ENCODE measurements around the gene TXNDC9. TPM values are rescaled to one million over a fixed set of nuclear protein-coding genes. Genes with fewer than 3 reads are reported as not detected.
"Not testable (repeated sequence)": the region's sequence is repeated elsewhere in the genome, so short reads cannot be mapped to it uniquely, and the experiment has no call there.

The TXNDC9 gene
- total RNA-seq, 3 donors from 2014 or later = 31.7 to 54.4 (median 47.0) TPM

DNA sequence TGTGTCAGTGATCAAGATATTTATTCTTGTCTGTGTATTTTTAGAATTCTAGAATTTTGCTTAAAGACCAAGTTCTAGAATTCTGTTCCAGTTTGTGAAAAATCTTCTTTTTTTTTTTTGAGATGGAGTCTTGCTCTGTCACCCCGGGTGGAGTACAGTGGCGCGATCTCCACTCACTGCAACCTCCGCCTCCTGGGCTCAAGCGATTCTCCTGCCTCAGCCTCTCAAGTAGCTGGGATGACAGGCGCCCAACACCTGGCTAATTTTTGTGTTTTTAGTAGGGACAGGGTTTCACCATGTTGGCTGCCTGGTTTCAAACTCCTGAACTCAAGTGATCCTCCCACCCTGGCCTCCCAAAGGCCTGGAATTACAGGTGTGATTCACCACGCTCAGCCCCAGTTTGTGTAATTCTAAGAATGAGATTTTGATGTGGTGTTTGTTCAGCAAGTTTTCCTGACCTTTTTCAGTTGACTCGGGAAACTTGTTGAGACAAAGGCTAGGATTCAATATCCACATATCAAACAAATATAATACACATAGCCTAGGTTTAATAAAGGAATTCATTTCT, 4.6 kb upstream of the TXNDC9 start:
- H3K4me1 ChIP-seq = peaks cover 0 to 4% of the 10 kb centered on the region in 2 donors
- TF ChIP-seq POLR2AphosphoS5 (IDR thresholded peaks at IDR 0.05) (no peak), CTCF (IDR thresholded peaks at IDR 0.05) (no peak), POLR2A (IDR thresholded peaks at IDR 0.05) (no peak)
- no peak for DNase-seq (ENCODE audit: low spot score in 2 of 2)
- no peak overlapping the region for H3K4me3 ChIP-seq
- intact Hi-C loops (cut with DNase I; ENCODE audit: low total_unique reads) = no loop called here
- H3K9me3 ChIP-seq = no peaks in the 10 kb centered on the region
- H3K27ac ChIP-seq = no peak overlapping the region
- no peaks in the 10 kb centered on the region for H3K36me3 ChIP-seq
- no peaks in the 10 kb centered on the region for H3K27me3 ChIP-seq

DNA sequence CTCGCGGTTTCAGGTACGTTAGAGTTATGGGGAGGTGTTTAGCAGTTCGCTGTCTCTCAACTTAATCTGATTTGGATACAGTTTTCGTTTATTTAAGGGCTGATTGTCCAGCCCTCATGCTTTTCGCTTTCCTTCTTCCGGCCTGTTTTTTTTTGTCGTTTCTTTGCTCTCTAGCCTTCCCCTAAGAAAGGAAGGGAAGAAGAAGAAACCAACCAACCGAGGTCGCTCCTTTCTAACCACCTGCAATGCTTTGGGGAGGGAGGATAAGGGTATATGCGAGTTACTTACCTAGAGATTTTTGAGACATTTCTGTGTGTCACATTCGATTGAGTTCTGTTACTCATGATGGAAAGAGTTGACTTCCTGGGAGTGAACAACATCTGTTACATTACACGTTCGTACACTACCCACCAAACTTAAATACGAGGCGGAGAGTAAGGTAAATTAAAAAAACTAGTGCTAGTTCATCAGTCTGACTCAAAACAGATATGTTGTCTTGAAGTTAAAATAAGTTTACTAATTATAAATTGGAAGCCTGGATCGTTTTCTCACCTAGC, 2.0 kb upstream of the TXNDC9 start:
- Histone ChIP-seq H3K9me3 (no peaks in the 10 kb centered on the region), H3K27ac (peak overlapping the region; percentile 74 to 90), H3K4me1 (peaks cover 0 to 14% of the 10 kb centered on the region in 2 donors), H3K27me3 (no peaks in the 10 kb centered on the region), H3K36me3 (no peaks in the 10 kb centered on the region), H3K4me3 (peak overlapping the region; percentile 80 to 93 (median 85))
- DNase-seq (ENCODE audit: low spot score in 2 of 2) = no peak
- TF ChIP-seq POLR2A (IDR thresholded peaks at IDR 0.05) = no peak
- no peak for TF ChIP-seq POLR2AphosphoS5 (IDR thresholded peaks at IDR 0.05)
- no peak for TF ChIP-seq CTCF (IDR thresholded peaks at IDR 0.05)
- intact Hi-C loops (cut with DNase I; ENCODE audit: low total_unique reads) = no loop called here

- Histone ChIP-seq H3K27ac (peak within 1 kb of the TSS; percentile 74 to 90), H3K4me1 (peaks cover 0 to 14% of the 10 kb centered on the region in 2 donors), H3K4me3 (peak within 1 kb of the TSS; percentile 80 to 93 (median 85)), H3K9me3 (no peaks in the 10 kb centered on the region), H3K36me3 (no peaks in the 10 kb centered on the region), H3K27me3 (no peaks in the 10 kb centered on the region)
- peak; percentile 89 to 92 for DNase-seq (ENCODE audit: low spot score in 2 of 2)
- TF ChIP-seq POLR2AphosphoS5 (IDR thresholded peaks at IDR 0.05) = peak; percentile 41 to 58 (median 42)
- TF ChIP-seq POLR2A (IDR thresholded peaks at IDR 0.05) = peak; percentile 25
- peak in 1 of 3 donors; percentile 29 for TF ChIP-seq CTCF (IDR thresholded peaks at IDR 0.05)
- intact Hi-C loops (cut with DNase I; ENCODE audit: low total_unique reads) = no loop called here
Measured at GRCh38 chr2:99337113-99338028, 1.2 kb upstream of the TXNDC9 start, which contains the start of gene EIF5B. EIF5B (plus strand) TSS chr2:99337389; CDS start chr2:99337555, 166 bp downstream.

DNA sequence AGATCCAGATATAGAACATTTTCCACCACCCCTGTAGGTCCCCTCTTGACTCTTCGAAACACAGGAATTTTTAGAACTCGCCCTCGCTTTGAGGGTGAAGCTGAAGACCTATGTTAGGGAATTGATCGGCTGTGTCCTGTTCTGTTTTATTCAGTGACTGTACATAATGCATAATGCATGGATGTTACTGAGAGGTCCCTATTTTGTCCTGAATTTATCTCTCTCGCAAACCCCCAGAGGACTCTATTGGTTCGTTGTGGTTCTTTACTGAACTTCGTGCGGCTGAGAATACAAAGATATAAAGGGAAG, 625 bp upstream of the TXNDC9 start:
- DNase-seq (ENCODE audit: low spot score in 2 of 2) = no peak
- Histone ChIP-seq H3K27ac (peak overlapping the region; percentile 74 to 90), H3K4me3 (peak overlapping the region; percentile 80 to 93 (median 85)), H3K27me3 (no peaks in the 10 kb centered on the region), H3K4me1 (peaks cover 0 to 14% of the 10 kb centered on the region in 2 donors), H3K36me3 (no peaks in the 10 kb centered on the region), H3K9me3 (no peaks in the 10 kb centered on the region)
- TF ChIP-seq POLR2AphosphoS5 (IDR thresholded peaks at IDR 0.05) (no peak), CTCF (IDR thresholded peaks at IDR 0.05) (no peak), POLR2A (IDR thresholded peaks at IDR 0.05) (no peak)
- intact Hi-C loops (cut with DNase I; ENCODE audit: low total_unique reads) = no loop called here

DNA sequence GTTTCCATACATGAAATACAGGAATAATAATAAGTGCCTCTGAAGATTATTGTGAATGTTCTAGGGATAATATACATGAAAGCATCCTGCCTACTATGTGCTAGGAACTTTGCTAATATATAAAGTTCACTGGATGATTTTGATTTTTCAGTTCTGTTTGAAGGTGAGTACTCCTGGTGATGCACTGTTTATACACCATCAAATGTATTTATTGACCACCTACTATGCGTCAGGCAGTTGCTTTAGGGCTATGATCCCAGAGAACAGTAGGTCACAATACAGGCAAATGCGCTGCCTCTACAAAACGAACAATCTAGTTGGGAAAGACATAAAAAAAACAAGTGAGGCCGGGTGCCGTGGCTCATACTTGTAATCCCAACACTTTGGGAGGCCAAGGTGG, 10.7 kb downstream of the TXNDC9 start:
- Histone ChIP-seq H3K36me3 (no peaks in the 10 kb centered on the region), H3K9me3 (no peaks in the 10 kb centered on the region), H3K27ac (no peak overlapping the region), H3K4me1 (no peaks in the 10 kb centered on the region), H3K27me3 (no peaks in the 10 kb centered on the region), H3K4me3 (no peak overlapping the region)
- intact Hi-C loops (cut with DNase I; ENCODE audit: low total_unique reads) = no loop called here
- no peak for TF ChIP-seq POLR2A (IDR thresholded peaks at IDR 0.05)
- no peak for TF ChIP-seq POLR2AphosphoS5 (IDR thresholded peaks at IDR 0.05)
- TF ChIP-seq CTCF (IDR thresholded peaks at IDR 0.05) = no peak
- no peak for DNase-seq (ENCODE audit: low spot score in 2 of 2)

DNA sequence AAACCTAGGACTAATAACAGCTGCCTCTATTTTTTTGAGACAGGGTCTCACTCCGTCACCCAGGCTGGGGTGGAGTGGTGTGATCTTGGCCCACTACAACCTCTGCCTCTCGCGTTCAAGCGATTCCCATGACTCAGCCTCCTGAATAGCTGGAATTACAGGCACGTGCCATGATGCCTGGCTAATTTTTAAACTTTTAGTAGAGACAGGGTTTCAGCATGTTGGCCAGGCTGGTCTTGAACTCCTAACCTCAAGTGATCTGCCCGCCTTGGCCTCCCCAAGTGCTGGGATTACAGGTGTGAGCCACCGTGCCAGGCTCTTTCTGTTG, 18.3 kb downstream of the TXNDC9 start:
- H3K4me1 ChIP-seq; H3K36me3 ChIP-seq; H3K4me3 ChIP-seq; H3K27me3 ChIP-seq; H3K9me3 ChIP-seq; intact Hi-C loops (cut with DNase I; ENCODE audit: low total_unique reads); H3K27ac ChIP-seq; DNase-seq (ENCODE audit: low spot score in 2 of 2): not testable (repeated sequence)

Data from breast epithelium (tissue), 4 donors.